ENCODE data around the gene B3GALT2. TPM values are rescaled to one million over a fixed set of nuclear protein-coding genes. Genes with fewer than 3 reads are reported as not detected.

Gene B3GALT2
- total and polyA plus RNA-seq, 4 donors: 0.24 to 8.8 (median 0.71) TPM

- ATAC-seq (ENCODE audit: insufficient read depth, low FRiP score): no peak
- TF ChIP-seq, protein P1, sequence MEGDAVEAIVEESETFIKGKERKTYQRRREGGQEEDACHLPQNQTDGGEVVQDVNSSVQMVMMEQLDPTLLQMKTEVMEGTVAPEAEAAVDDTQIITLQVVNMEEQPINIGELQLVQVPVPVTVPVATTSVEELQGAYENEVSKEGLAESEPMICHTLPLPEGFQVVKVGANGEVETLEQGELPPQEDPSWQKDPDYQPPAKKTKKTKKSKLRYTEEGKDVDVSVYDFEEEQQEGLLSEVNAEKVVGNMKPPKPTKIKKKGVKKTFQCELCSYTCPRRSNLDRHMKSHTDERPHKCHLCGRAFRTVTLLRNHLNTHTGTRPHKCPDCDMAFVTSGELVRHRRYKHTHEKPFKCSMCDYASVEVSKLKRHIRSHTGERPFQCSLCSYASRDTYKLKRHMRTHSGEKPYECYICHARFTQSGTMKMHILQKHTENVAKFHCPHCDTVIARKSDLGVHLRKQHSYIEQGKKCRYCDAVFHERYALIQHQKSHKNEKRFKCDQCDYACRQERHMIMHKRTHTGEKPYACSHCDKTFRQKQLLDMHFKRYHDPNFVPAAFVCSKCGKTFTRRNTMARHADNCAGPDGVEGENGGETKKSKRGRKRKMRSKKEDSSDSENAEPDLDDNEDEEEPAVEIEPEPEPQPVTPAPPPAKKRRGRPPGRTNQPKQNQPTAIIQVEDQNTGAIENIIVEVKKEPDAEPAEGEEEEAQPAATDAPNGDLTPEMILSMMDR (IDR thresholded peaks at IDR 0.05; ENCODE audit: control extremely low read depth, extremely low read depth): no peak
- 95 to 98% methylated on average over 7 of the region's 7 CpGs for WGBS, 2 donors
- no peaks in the 10 kb centered on the region for H3K27me3 ChIP-seq (ENCODE audit: control insufficient read depth in 3 of 3, insufficient read depth in 3 of 3, low read length in 2 of 3)
- peaks cover 0 to 42% (median 23%) of the 10 kb centered on the region in 4 donors for H3K36me3 ChIP-seq (ENCODE audit: control insufficient read depth in 4 of 4, insufficient read depth in 4 of 4, low read length in 4 of 4)
- H3K4me3 ChIP-seq: no peak overlapping the region
- no peak overlapping the region for H3K27ac ChIP-seq (ENCODE audit: low read depth in 1 of 2, low read length in 1 of 2)
- H3K4me1 ChIP-seq (ENCODE audit: control insufficient read depth in 5 of 5, insufficient read depth in 5 of 5, low read length in 5 of 5): peaks cover 0 to 11% (median 0%) of the 10 kb centered on the region in 5 donors
- H3K9ac ChIP-seq (ENCODE audit: insufficient read depth in 1 of 2, low read length in 2 of 2): no peak overlapping the region
- H3K9me3 ChIP-seq (ENCODE audit: control insufficient read depth in 4 of 4, insufficient read depth in 3 of 4, low read length in 3 of 4): peaks cover 0 to 4% (median 1%) of the 10 kb centered on the region in 4 donors
- no peak for DNase-seq
Measured at GRCh38 chr1:193210996-193211395, 24.6 kb upstream of the B3GALT2 start.

DNA sequence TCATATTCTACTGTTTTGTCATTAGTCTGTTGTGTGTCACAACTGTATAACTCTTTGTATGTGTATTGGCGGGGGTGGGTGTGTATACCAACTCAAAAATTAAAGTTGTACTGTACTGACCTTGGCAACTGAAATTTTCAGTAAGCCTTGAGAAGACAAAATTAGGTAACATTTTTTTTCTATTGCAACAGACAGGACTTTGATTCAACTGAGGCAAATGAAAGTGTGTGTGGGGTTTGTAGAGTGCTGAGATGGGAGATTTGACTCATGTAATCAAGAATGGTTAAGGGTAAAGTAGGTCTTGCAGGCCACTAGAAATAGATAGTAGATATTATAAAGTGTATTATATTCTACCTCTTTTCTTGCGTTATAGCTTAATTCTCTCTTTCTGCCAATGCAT lies 14.6 kb upstream of the B3GALT2 start:
- no peak for ATAC-seq (ENCODE audit: insufficient read depth, low FRiP score)
- no peak overlapping the region for H3K9ac ChIP-seq (ENCODE audit: insufficient read depth in 1 of 2, low read length in 2 of 2)
- 95 to 96% methylated on average over 2 of the region's 2 CpGs for WGBS, 2 donors
- H3K9me3 ChIP-seq (ENCODE audit: control insufficient read depth in 4 of 4, insufficient read depth in 3 of 4, low read length in 3 of 4): no peaks in the 10 kb centered on the region
- H3K4me1 ChIP-seq (ENCODE audit: control insufficient read depth in 5 of 5, insufficient read depth in 5 of 5, low read length in 5 of 5): peaks cover 0 to 8% (median 0%) of the 10 kb centered on the region in 5 donors
- no peak for DNase-seq
- TF ChIP-seq, protein P1 (IDR thresholded peaks at IDR 0.05; ENCODE audit: control extremely low read depth, extremely low read depth): no peak
- H3K27me3 ChIP-seq (ENCODE audit: control insufficient read depth in 3 of 3, insufficient read depth in 3 of 3, low read length in 2 of 3): no peaks in the 10 kb centered on the region
- H3K4me3 ChIP-seq: no peak overlapping the region
- H3K27ac ChIP-seq (ENCODE audit: low read depth in 1 of 2, low read length in 1 of 2): no peak overlapping the region
- peaks cover 0 to 4% (median under 1%) of the 10 kb centered on the region in 4 donors for H3K36me3 ChIP-seq (ENCODE audit: control insufficient read depth in 4 of 4, insufficient read depth in 4 of 4, low read length in 4 of 4)

- no peak overlapping the region for H3K27ac ChIP-seq (ENCODE audit: low read depth in 1 of 2, low read length in 1 of 2)
Measured at GRCh38 chr1:193199940-193200339, 13.5 kb upstream of the B3GALT2 start.

More at GRCh38 chr1:193199940-193200339, 13.5 kb upstream of the B3GALT2 start:
- DNase-seq (no peak), ATAC-seq (ENCODE audit: insufficient read depth, low FRiP score) (no peak)
- no peaks in the 10 kb centered on the region for H3K36me3 ChIP-seq (ENCODE audit: control insufficient read depth in 4 of 4, insufficient read depth in 4 of 4, low read length in 4 of 4)
- no peaks in the 10 kb centered on the region for H3K27me3 ChIP-seq (ENCODE audit: control insufficient read depth in 3 of 3, insufficient read depth in 3 of 3, low read length in 2 of 3)
- no peak overlapping the region for H3K9ac ChIP-seq (ENCODE audit: insufficient read depth in 1 of 2, low read length in 2 of 2)
- no peak overlapping the region for H3K4me3 ChIP-seq
- peaks cover 0 to 8% (median 0%) of the 10 kb centered on the region in 5 donors for H3K4me1 ChIP-seq (ENCODE audit: control insufficient read depth in 5 of 5, insufficient read depth in 5 of 5, low read length in 5 of 5)
- H3K9me3 ChIP-seq (ENCODE audit: control insufficient read depth in 4 of 4, insufficient read depth in 3 of 4, low read length in 3 of 4): no peaks in the 10 kb centered on the region
- WGBS, 2 donors: 97 to 98% methylated on average over 4 of the region's 4 CpGs
- TF ChIP-seq, protein P1 (IDR thresholded peaks at IDR 0.05; ENCODE audit: control extremely low read depth, extremely low read depth): no peak

Data from lung (tissue), 12 donors.